Measurements from ENCODE around the gene GPX4. TPM values are rescaled to one million over a fixed set of nuclear protein-coding genes. Genes with fewer than 3 reads are reported as not detected.

The GPX4 gene, protein sequence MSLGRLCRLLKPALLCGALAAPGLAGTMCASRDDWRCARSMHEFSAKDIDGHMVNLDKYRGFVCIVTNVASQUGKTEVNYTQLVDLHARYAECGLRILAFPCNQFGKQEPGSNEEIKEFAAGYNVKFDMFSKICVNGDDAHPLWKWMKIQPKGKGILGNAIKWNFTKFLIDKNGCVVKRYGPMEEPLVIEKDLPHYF
- 426 and 535 TPM in 2 replicates for total RNA-seq (2016; rRNA removed; fragmentation: Illumina TruSeq; extraction: Trizol)
- total RNA-seq (2016; cell fraction: cytosol; rRNA removed; fragmentation: Illumina TruSeq; extraction: Trizol; ENCODE audit: low read depth) = 2,785 and 3,522 TPM in 2 replicates
- 340 and 561 TPM in 2 replicates for total RNA-seq (2016; cell fraction: insoluble cytoplasmic fraction; rRNA removed; fragmentation: Illumina TruSeq; extraction: Trizol)
- total RNA-seq (2016; cell fraction: membrane; rRNA removed; fragmentation: Illumina TruSeq; extraction: Trizol) = 1,902 and 2,313 TPM in 2 replicates
- 168 and 177 TPM in 2 replicates for total RNA-seq (2016; cell fraction: nucleus; rRNA removed; fragmentation: Illumina TruSeq; extraction: Trizol)
- 613 and 728 TPM in 2 replicates for polyA plus RNA-seq (2011; rRNA removed)
- polyA plus RNA-seq (2011; cell fraction: cytosol; rRNA removed) = 837 and 1,257 TPM in 2 replicates
- polyA plus RNA-seq (2011; cell fraction: nucleus; rRNA removed) = 557 and 562 TPM in 2 replicates
- polyA plus RNA-seq (2012) = 539 and 705 TPM in 2 replicates
- 3,701 and 4,930 TPM in 2 replicates for polyA plus RNA-seq (2016; cell fraction: cytosol; fragmentation: Illumina TruSeq; extraction: Trizol; ENCODE audit: low read depth)
- 454 and 583 TPM in 2 replicates for polyA plus RNA-seq (2016; cell fraction: insoluble cytoplasmic fraction; fragmentation: Illumina TruSeq; extraction: Trizol; ENCODE audit: low read depth)
- polyA plus RNA-seq (2016; cell fraction: membrane; fragmentation: Illumina TruSeq; extraction: Trizol; ENCODE audit: low read depth) = 2,313 and 2,706 TPM in 2 replicates
- 387 and 420 TPM in 2 replicates for polyA plus RNA-seq (2016; cell fraction: nucleus; fragmentation: Illumina TruSeq; extraction: Trizol; ENCODE audit: insufficient read depth, low read depth)
- polyA minus RNA-seq (2011; rRNA and poly(A)+ RNA removed; ENCODE audit: low replicate concordance) = 195 and 435 TPM in 2 replicates
- polyA minus RNA-seq (2011; cell fraction: cytosol; rRNA and poly(A)+ RNA removed) = 211 and 241 TPM in 2 replicates
- polyA minus RNA-seq (2011; cell fraction: nucleus; rRNA and poly(A)+ RNA removed) = 51.6 and 73.4 TPM in 2 replicates
- Bru-seq, nascent RNA = percentile 87 among the genes with signal in this experiment
- BruChase-seq, experiment 1, labeled RNA remaining after a 6-hour chase = percentile 97 among the genes with signal in this experiment
- BruChase-seq, experiment 2, labeled RNA remaining after a 2-hour chase = percentile 92 among the genes with signal in this experiment
- long read RNA-seq, experiment 1, transcript GPX4-204 (6 exons, 536 nt) = minor isoform, 9 of 737 reads
- long read RNA-seq, experiment 1, transcript GPX4-201 (7 exons, 919 nt) = major isoform, 526 of 737 reads
- long read RNA-seq, experiment 1, transcript GPX4-207 (6 exons, 812 nt) = minor isoform, 8 of 737 reads
- long read RNA-seq, experiment 1, partial matches to known transcripts = 59 of 737 reads
- long read RNA-seq, experiment 1, other reads (novel, unspliced or antisense) = 131 of 737 reads
- long read RNA-seq, experiment 2, transcript GPX4-204 (6 exons, 536 nt) = minor isoform, 12 of 768 reads
- long read RNA-seq, experiment 2, transcript GPX4-201 (7 exons, 919 nt) = major isoform, 144 of 768 reads
- long read RNA-seq, experiment 2, partial matches to known transcripts = 105 of 768 reads
- long read RNA-seq, experiment 2, other reads (novel, unspliced or antisense) = 501 of 768 reads

DNA sequence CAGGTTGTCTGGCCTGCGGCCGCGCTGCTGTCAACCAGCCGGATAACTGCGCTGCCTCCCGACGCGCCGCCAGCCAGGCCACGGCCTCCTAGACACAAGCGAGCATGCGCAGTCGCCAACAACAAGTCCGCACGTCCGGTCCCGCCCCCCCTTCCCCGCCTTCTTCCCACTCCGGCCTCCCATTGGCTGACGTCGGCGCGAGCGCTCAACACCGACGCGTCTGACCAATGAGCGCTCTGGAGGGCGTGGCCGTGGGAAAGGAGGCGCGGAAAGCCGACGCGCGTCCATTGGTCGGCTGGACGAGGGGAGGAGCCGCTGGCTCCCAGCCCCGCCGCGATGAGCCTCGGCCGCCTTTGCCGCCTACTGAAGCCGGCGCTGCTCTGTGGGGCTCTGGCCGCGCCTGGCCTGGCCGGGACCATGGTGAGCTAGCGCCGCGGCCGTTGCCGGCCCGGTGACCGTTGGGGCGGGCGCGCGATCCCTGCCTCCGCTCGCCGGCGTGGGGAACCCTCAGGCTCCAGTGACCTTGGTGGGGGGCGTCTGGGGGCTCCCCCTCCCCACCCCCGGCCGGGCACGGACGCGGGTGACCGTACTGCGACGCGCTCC, at the start of gene GPX4:
Gene GPX4, plus strand, starts transcription at position 287 of the 603 bp plus-strand sequence. Its CDS starts 50 bp downstream, at position 337.
- WGBS (ENCODE audit: low lambda C conversion rate) = 0% methylated on average over 5 of the region's 75 CpGs
- no peaks in the 10 kb centered on the region for H3K27me3 ChIP-seq (ENCODE audit: control insufficient read depth in 1 of 2, insufficient read depth in 2 of 2, low read length in 2 of 2)
- H3K4me1 ChIP-seq (ENCODE audit: insufficient read depth, low read length) = peaks cover 75% of the 10 kb centered on the region
- peak; percentile 89 for FAIRE-seq
- intact Hi-C loops (cut with micrococcal nuclease; ENCODE audit: unreplicated experiment) (loop anchor here (10.0 kb wide), 1 partner anchor 49 kb away; no protein-coding TSS in a partner anchor), in situ Hi-C loops (cut with HindIII; ENCODE audit: extremely low pct_ligation_motif_present, low pct_unique_long_range_greater_than_20kb) (loop anchor here (5.0 kb wide), 1 partner anchor 37 kb away; the partner anchor contains the start of gene ARHGAP45)
- no peaks in the 10 kb centered on the region for H3K9me3 ChIP-seq (ENCODE audit: low read length)
- DNase-seq (ENCODE audit: low spot score) = peak; percentile 96
- H3K4me3 ChIP-seq (replicated peaks in 1 of 3; ENCODE audit: insufficient read depth in 1 of 3, low read depth in 2 of 3, low read length in 3 of 3) = peak within 1 kb of the TSS; percentile 89 to 92 (median 89)
- ChIA-PET POLR2A (interaction anchor here (0.6 to 4.1 kb wide), 14 partner anchors 9 to 165 kb away, joined by 3 to 28 read pairs (median 6); partner anchors contain the start of genes ARHGAP45, CIRBP and RNU6-2), CTCF (ENCODE audit: low intra/inter-chr PET ratio, low total read pairs) (no interaction called here)
- no TSS peak for BruUV-seq (replicated peaks)
- peaks cover 11% of the 10 kb centered on the region for H3K79me2 ChIP-seq (ENCODE audit: insufficient read depth, low read length)
- peaks cover 6 to 20% of the 10 kb centered on the region in 2 experiments; a peak in 3 of 5 replicates for H3K36me3 ChIP-seq (replicated peaks in 1 of 2; ENCODE audit: control insufficient read depth in 1 of 2, insufficient read depth in 2 of 2, low read length in 2 of 2)
- H3K4me2 ChIP-seq (ENCODE audit: low read depth, low read length) = peak within 1 kb of the TSS; percentile 92
- H2AFZ ChIP-seq (ENCODE audit: low read length) = no peak within 1 kb of the TSS
- ATAC-seq = peak; percentile 85
- peak within 1 kb of the TSS; percentile 98 for H3K9ac ChIP-seq (ENCODE audit: insufficient read depth, low read depth, low read length)
- H4K20me1 ChIP-seq (ENCODE audit: insufficient read depth, low read length) = peaks cover 15% of the 10 kb centered on the region; the same call in 1 of the 2 replicates
- peak within 1 kb of the TSS; percentile 100 for H3K27ac ChIP-seq (ENCODE audit: extremely low read length, insufficient read depth, low read length)
- TF ChIP-seq, protein P1, sequence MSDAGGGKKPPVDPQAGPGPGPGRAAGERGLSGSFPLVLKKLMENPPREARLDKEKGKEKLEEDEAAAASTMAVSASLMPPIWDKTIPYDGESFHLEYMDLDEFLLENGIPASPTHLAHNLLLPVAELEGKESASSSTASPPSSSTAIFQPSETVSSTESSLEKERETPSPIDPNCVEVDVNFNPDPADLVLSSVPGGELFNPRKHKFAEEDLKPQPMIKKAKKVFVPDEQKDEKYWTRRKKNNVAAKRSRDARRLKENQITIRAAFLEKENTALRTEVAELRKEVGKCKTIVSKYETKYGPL (CRISPR knock-in tag; IDR thresholded peaks at IDR 0.05) = no peak
- TF ChIP-seq NCOA5 (CRISPR knock-in tag; IDR thresholded peaks at IDR 0.05) = no peak
- TF ChIP-seq ZMAT3 (CRISPR knock-in tag; conservative IDR thresholded peaks at IDR 0.05) = peak; percentile 69
- peak; percentile 79; the same call in 1 of the 2 replicates for TF ChIP-seq TBX2 (CRISPR knock-in tag; IDR thresholded peaks at IDR 0.05; ENCODE audit: borderline replicate concordance)
- TF ChIP-seq ZNF713 (CRISPR knock-in tag; IDR thresholded peaks at IDR 0.05) = no peak
- no peak for TF ChIP-seq ZNF263 (CRISPR knock-in tag; IDR thresholded peaks at IDR 0.05)
- TF ChIP-seq STAT5B (CRISPR knock-in tag; IDR thresholded peaks at IDR 0.05) = peak; percentile 47; the same call in 1 of the 2 replicates
- TF ChIP-seq, protein P2, sequence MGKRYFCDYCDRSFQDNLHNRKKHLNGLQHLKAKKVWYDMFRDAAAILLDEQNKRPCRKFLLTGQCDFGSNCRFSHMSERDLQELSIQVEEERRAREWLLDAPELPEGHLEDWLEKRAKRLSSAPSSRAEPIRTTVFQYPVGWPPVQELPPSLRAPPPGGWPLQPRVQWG (CRISPR knock-in tag; IDR thresholded peaks at IDR 0.05; ENCODE audit: borderline replicate concordance, low read depth) = no peak
- no peak for TF ChIP-seq SNAI1 (CRISPR knock-in tag; IDR thresholded peaks at IDR 0.05; ENCODE audit: borderline replicate concordance)
- TF ChIP-seq, protein P3, sequence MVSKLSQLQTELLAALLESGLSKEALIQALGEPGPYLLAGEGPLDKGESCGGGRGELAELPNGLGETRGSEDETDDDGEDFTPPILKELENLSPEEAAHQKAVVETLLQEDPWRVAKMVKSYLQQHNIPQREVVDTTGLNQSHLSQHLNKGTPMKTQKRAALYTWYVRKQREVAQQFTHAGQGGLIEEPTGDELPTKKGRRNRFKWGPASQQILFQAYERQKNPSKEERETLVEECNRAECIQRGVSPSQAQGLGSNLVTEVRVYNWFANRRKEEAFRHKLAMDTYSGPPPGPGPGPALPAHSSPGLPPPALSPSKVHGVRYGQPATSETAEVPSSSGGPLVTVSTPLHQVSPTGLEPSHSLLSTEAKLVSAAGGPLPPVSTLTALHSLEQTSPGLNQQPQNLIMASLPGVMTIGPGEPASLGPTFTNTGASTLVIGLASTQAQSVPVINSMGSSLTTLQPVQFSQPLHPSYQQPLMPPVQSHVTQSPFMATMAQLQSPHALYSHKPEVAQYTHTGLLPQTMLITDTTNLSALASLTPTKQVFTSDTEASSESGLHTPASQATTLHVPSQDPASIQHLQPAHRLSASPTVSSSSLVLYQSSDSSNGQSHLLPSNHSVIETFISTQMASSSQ (IDR thresholded peaks at IDR 0.05; ENCODE audit: low read depth) = no peak
- TF ChIP-seq, protein P3 (CRISPR knock-in tag; IDR thresholded peaks at IDR 0.05; ENCODE audit: borderline replicate concordance) = no peak
